GM12892 (cell line): ENCODE data around the gene SCARB1.
A peak's percentile ranks its signal among the peaks of the same experiment; 100 is the strongest.
"Not testable (repeated sequence)": the region's sequence is repeated elsewhere in the genome, so short reads cannot be mapped to it uniquely, and the experiment has no call there.

Source experiments
- DNase-seq: peaks from one replicate; pipeline ENCODE4 v3.0.0; 2011; ENCODE audit not compliant: insufficient read length
- FAIRE-seq: peaks from 2 replicates; lab custom pipeline; 2011; peaks lifted over from hg19 to GRCh38; lab: Jason Lieb, UNC
- POLR2A ChIP-seq: IDR thresholded peaks from 2 replicates; pipeline ENCODE4 v1.6.1; 2011; ENCODE audit warnings: low read depth, low read length, control low read depth
- POLR2AphosphoS5 ChIP-seq: IDR thresholded peaks from 2 replicates; pipeline ENCODE4 v1.6.1; 2011; ENCODE audit warnings: low read depth, low read length, control low read depth
- TAF1 ChIP-seq: IDR thresholded peaks from 2 replicates; pipeline ENCODE4 v1.6.1; 2011; ENCODE audit warnings: low read depth, mild to moderate bottlenecking, control low read depth, low read length, borderline replicate concordance

The SCARB1 gene

DNA sequence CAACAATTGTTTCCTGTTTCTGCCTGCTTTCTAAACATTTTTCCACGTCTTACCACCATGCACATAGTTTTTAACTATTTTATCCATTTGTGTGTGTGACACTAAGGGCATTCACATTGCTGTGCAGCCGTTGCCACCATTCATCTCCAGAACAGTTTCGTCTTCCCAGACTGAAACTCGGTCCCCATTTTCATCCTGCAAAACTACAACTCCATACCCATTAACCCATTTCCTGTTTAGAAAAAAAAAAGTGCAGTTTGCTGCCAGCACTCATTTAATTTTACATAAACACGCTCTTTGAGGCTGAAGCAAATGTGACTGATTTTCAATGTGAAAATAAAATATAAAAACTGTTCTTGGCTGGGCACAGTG is 35.2 kb upstream of the SCARB1 start:
- FAIRE-seq: no peak
- TF ChIP-seq TAF1 (no peak), POLR2A (no peak), POLR2AphosphoS5 (no peak)

GRCh38 chr12:124898200-124898922 is 34.7 kb upstream of the SCARB1 start:
- FAIRE-seq (peak; percentile 30), DNase-seq (no peak)
- TF ChIP-seq TAF1 (no peak), POLR2A (no peak), POLR2AphosphoS5 (no peak)

More for the DNA sequence above, 35.2 kb upstream of the SCARB1 start:
- no peak for DNase-seq

DNA sequence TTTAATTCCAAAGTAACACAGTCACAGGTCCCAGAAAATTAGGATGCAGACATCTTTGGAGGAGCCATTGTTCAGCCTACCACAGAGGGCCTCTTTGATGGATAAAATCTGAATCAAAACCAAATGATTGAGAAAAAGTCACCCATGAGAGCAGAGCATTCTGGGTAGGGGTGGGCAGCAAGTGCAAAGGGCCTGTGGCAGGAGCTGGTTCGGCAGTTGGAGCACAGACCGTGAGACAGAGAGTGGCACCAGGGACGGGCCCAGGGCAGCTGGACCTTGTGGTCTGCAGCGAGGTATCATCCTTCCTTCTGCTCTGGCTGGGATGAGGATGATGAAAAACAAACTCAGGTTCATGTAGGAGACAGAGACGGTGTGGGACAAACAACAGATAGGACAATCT is 32.8 kb upstream of the SCARB1 start:
- TF ChIP-seq POLR2AphosphoS5 (no peak), POLR2A (no peak), TAF1 (no peak)
- FAIRE-seq: no peak
- no peak for DNase-seq

DNA sequence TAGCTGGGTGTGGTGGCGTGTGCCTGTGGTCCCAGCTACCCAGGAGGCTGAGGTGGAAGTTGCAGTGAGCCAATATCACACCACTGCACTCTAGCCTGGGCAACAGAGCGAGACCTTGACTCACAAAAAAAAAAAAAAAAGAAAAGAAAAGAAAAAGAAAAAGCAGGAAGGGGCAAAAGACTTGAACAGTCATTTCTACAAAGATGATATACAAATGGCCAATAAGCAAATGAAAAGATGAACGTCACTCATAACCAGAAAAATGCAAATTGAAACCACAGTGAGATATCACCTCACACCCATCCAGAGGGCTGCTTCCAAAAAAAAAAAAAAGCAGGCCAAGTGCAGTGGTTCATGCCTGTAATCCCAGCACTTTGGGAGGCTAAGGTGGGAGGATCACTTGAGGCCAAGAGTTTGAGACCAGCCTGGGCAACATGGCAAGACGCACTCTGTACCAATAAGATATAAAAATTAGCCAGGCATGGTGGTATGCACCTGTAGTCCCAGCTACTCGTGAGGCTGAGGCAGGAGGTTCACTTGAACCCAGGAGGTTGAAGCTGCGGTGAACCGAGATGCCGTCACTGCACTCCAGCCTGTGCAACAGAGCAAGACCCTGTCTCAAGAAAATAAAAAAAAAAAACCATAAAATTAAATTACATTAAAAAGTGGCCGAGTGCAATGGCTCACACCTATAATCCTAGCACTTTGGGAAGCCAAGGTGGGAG is 30.3 kb upstream of the SCARB1 start:
- no peak for DNase-seq
- TF ChIP-seq TAF1: no peak
- no peak for TF ChIP-seq POLR2A
- no peak for TF ChIP-seq POLR2AphosphoS5
- FAIRE-seq: no peak

DNA sequence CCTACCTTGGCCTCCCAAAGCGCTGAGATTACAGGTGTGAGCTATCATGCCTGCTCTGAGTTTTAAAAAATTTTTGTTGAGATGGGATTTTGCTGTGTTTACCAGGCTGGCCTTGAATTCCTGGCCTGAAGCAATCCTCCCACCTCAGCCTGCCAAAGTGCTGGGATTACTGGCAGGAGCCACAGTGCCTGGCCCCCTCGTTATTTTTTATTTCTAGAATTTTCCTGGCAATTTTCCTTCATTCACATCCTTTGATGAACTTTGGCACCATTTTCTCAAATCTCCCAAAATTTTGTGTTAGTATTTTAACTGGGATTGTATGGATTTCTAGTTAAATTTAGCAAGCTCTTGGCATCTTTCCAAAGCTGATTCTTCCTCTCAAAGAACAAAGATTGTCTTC is 24.6 kb upstream of the SCARB1 start:
- no peak for FAIRE-seq
- no peak for TF ChIP-seq TAF1
- TF ChIP-seq POLR2AphosphoS5: no peak
- no peak for TF ChIP-seq POLR2A
- no peak for DNase-seq

DNA sequence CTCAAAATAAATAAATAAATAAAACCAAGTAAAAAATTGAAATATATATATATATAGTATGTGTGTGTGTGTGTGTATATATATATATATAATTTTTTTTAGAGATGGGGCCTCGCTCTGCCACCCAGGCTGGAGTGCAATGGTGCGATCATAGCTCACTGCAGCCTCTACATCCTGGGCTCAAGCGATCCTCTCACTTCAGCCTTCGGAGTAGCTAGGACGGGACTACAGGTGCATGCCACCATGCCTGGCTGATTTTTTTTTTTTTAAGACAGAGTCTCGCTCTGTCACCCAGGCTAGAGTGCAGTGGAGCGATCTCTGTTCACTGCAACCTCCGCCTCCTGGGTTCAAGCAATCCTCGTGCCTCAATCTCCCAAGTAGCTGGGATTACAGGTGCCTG is 24.1 kb upstream of the SCARB1 start:
- FAIRE-seq, DNase-seq: not testable (repeated sequence)

DNA sequence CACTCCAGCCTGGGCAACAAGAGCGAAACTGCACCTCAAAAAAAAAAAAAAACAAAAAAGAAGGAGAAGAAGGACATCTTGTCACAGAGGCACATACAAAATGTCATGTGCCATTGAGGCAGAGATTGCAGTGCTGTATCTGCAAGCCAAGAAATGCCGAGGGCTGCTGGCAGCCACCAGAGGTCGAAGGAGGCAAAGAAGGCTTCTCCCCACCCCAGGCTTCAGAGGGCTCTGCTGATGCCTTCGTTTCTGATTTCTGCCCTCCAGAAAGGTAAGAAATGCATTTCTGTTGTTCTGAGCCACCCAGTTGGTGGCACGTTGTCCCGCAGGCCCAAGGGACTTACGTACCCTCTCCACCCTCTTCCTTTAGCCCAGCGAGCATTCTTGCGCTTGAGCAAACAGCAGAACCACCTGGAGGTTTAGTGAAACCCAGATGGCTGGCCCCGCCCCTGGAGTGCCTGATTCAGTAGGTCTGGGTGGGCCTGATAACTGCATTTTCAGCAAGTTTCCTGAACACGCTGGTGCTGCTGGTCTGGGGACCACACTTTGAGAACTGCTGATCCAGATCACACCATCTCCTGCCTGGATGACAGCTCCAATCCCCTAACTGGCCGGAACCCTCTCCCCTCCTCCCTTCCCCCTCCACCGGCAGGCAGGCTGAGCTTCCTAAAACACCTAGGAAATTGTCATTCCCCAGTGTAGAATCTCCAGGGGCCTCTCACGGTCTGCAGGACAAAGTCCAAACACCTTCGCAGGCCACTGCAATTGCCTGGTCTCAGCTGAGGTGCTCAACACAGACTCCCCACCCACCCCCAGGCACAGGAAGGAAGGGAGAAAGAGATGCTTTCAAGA is 21.1 kb upstream of the SCARB1 start:
- FAIRE-seq: peak; percentile 76
- TF ChIP-seq POLR2A (no peak; the same call in 1 of the 2 replicates), TAF1 (no peak), POLR2AphosphoS5 (no peak)

GRCh38 chr12:124883263-124884130 is 19.8 kb upstream of the SCARB1 start:
- TF ChIP-seq POLR2AphosphoS5 (no peak), TAF1 (no peak), POLR2A (no peak)
- FAIRE-seq: no peak
- no peak for DNase-seq

More for the DNA sequence above, 21.1 kb upstream of the SCARB1 start:
- DNase-seq: no peak

DNA sequence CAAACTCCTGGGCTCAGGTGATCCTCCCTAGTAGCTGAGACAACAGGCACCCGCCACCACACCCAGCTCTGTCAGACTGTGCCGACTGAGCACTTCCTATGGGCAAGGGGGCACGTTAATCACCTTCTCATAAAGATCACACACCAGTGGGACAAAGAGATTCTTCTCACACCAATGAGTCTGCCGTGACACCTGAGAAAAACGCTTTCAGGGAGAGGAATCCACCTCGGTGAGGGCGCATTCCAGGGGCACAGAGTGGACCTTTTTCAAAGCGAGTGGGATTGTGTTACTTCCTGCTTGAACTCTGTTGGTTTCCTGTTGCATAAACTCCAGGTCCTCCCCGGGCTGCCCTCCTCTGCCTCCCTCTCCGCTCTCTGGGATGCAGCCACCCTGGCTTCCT is 17.5 kb upstream of the SCARB1 start:
- TF ChIP-seq POLR2AphosphoS5: no peak
- no peak for TF ChIP-seq TAF1
- no peak for TF ChIP-seq POLR2A
- no peak for DNase-seq
- FAIRE-seq: no peak

DNA sequence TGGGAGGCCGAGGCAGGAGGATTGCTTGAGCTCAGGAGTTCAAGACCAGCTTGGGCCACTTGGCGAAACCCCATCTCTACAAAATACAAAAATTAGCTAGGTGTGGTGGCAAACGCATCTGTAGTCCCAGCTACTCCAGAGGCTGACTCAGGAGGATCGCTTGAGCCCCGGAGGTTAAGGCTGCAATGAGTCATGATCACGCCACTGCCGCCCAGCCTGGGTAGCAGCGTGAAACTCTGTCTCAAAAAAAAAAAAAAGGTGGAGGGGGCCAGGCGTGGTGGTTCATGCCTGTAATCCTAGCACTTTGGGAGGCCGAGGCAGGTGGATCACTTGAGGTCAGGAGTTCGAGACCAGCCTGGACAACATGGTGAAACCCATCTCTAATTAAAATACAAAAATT is 16.7 kb upstream of the SCARB1 start:
- not testable (repeated sequence) for DNase-seq, FAIRE-seq

GRCh38 chr12:124878795-124879516 is 15.3 kb upstream of the SCARB1 start:
- TF ChIP-seq POLR2A (no peak), TAF1 (no peak), POLR2AphosphoS5 (no peak)
- DNase-seq: no peak
- no peak for FAIRE-seq
